HEK293 (cell line): ENCODE measurements around the gene FOXO6.

ENCODE experiments used
- PRDM1 ChIP-seq: fragments of 450-650 bp; formaldehyde crosslinking; IDR thresholded peaks from 2 replicates; pipeline ENCODE4; 2016; ENCODE audit warnings: missing biosample characterization, missing genetic modification characterization
- ZNF221 ChIP-seq: fragments of 450-650 bp; formaldehyde crosslinking; IDR thresholded peaks from 2 replicates; pipeline ENCODE4 v1.5.1; 2017; ENCODE audit warnings: missing biosample characterization, missing genetic modification characterization, borderline replicate concordance
- TF ChIP-seq, protein P1 (sequence below): fragments of 450-650 bp; formaldehyde crosslinking; IDR thresholded peaks from 2 replicates; pipeline ENCODE4 v1.5.1; 2016; ENCODE audit warnings: missing biosample characterization, missing genetic modification characterization

DNA sequence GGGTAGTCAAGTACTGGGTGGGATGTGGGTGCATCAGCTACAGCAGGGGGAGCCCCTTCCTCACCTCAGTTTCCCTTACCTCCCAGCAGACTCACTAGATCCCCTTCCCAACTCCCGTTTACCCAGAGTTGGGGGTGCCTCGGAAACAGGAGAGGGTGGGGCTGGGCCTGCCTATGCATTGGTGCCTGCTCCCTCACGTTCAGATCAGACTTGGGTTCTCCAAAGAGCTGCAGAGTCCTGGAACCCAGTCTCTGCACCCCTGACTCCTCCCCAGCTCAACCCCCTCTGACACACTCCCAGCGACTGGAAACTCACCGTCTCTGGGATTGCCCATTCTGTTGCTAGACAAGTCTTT, 6.0 kb downstream of the FOXO6 start:
- TF ChIP-seq, protein P1, sequence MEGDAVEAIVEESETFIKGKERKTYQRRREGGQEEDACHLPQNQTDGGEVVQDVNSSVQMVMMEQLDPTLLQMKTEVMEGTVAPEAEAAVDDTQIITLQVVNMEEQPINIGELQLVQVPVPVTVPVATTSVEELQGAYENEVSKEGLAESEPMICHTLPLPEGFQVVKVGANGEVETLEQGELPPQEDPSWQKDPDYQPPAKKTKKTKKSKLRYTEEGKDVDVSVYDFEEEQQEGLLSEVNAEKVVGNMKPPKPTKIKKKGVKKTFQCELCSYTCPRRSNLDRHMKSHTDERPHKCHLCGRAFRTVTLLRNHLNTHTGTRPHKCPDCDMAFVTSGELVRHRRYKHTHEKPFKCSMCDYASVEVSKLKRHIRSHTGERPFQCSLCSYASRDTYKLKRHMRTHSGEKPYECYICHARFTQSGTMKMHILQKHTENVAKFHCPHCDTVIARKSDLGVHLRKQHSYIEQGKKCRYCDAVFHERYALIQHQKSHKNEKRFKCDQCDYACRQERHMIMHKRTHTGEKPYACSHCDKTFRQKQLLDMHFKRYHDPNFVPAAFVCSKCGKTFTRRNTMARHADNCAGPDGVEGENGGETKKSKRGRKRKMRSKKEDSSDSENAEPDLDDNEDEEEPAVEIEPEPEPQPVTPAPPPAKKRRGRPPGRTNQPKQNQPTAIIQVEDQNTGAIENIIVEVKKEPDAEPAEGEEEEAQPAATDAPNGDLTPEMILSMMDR (tag by site-specific recombination) = no peak
- TF ChIP-seq PRDM1 = no peak
- TF ChIP-seq ZNF221 (tag by site-specific recombination) = no peak
